Measurements from ENCODE around the gene RBM47. TPM values are rescaled to one million over a fixed set of nuclear protein-coding genes. Genes with fewer than 3 reads are reported as not detected.
"Not testable (repeated sequence)": the region's sequence is repeated elsewhere in the genome, so short reads cannot be mapped to it uniquely, and the experiment has no call there.

RBM47 gene
- total RNA-seq, 8 experiments from 2014 or later, result 0.38 to 16.9 (median 1.8) TPM

GRCh38 chr4:40521957-40522356 is 107.7 kb downstream of the RBM47 start:
- in situ Hi-C loops (cut with MboI; ENCODE audit: low pct_unique_long_range_greater_than_20kb in 2 of 9, low sequenced_read_pairs in 9 of 9, unreplicated experiment in 9 of 9), result no loop called here
- ATAC-seq (replicated peaks in 6 of 8), result no peak
- no peak overlapping the region for H3K27ac ChIP-seq
- H3K4me3 ChIP-seq, result no peak overlapping the region
- WGBS, 10 experiments, result 65 to 100% (median 94%) methylated on average over 1 to 2 of the region's 2 CpGs; no CpG with 5 or more reads in 5 of the 10 experiments
- no peaks in the 10 kb centered on the region for H3K4me1 ChIP-seq (replicated peaks in 1 of 2)

- no peaks in the 10 kb centered on the region for H3K4me1 ChIP-seq (replicated peaks in 1 of 2)
- H3K4me3 ChIP-seq, result no peak overlapping the region
- 83 to 100% (median 93%) methylated on average over 1 to 4 of the region's 4 CpGs; no CpG with 5 or more reads in 1 of the 10 experiments for WGBS, 10 experiments
- H3K27ac ChIP-seq, result no peak overlapping the region
- in situ Hi-C loops (cut with MboI; ENCODE audit: low pct_unique_long_range_greater_than_20kb in 2 of 9, low sequenced_read_pairs in 9 of 9, unreplicated experiment in 9 of 9), result no loop called here
- ATAC-seq (replicated peaks in 6 of 8), result no peak
Observed at GRCh38 chr4:40520533-40520932, 109.1 kb downstream of the RBM47 start.

- H3K4me1 ChIP-seq (replicated peaks in 1 of 2); H3K27ac ChIP-seq; in situ Hi-C loops (cut with MboI; ENCODE audit: low pct_unique_long_range_greater_than_20kb in 2 of 9, low sequenced_read_pairs in 9 of 9, unreplicated experiment in 9 of 9); H3K4me3 ChIP-seq; ATAC-seq (replicated peaks in 6 of 8): not testable (repeated sequence)
- 50 to 100% (median 75%) methylated on average over 1 to 3 of the region's 5 CpGs; no CpG with 5 or more reads in 5 of the 10 experiments for WGBS, 10 experiments
Observed at GRCh38 chr4:40517081-40517480, 112.6 kb downstream of the RBM47 start.

- WGBS, 10 experiments, result 33 to 100% (median 100%) methylated on average over 1 to 4 of the region's 4 CpGs; no CpG with 5 or more reads in 2 of the 10 experiments
- ATAC-seq (replicated peaks in 6 of 8), result no peak
- no peak overlapping the region for H3K4me3 ChIP-seq
- in situ Hi-C loops (cut with MboI; ENCODE audit: low pct_unique_long_range_greater_than_20kb in 2 of 9, low sequenced_read_pairs in 9 of 9, unreplicated experiment in 9 of 9), result no loop called here
- H3K4me1 ChIP-seq (replicated peaks in 1 of 2), result no peaks in the 10 kb centered on the region
- no peak overlapping the region for H3K27ac ChIP-seq
Observed at GRCh38 chr4:40516651-40517050, 113.0 kb downstream of the RBM47 start.

GRCh38 chr4:40515398-40516293 is 114.0 kb downstream of the RBM47 start:
- in situ Hi-C loops (cut with MboI; ENCODE audit: low pct_unique_long_range_greater_than_20kb in 2 of 9, low sequenced_read_pairs in 9 of 9, unreplicated experiment in 9 of 9), result no loop called here
- no peaks in the 10 kb centered on the region for H3K4me1 ChIP-seq (replicated peaks in 1 of 2)
- 29 to 100% (median 66%) methylated on average over 1 to 12 of the region's 15 CpGs; no CpG with 5 or more reads in 2 of the 10 experiments for WGBS, 10 experiments
- ATAC-seq (replicated peaks in 6 of 8), result peak in 7 of 8 experiments; percentile 9 to 85 (median 34)
- H3K27ac ChIP-seq, result no peak overlapping the region
- no peak overlapping the region for H3K4me3 ChIP-seq

- no peak overlapping the region for H3K4me3 ChIP-seq
- WGBS, 10 experiments, result 88 to 92% (median 91%) methylated on average over 2 of the region's 2 CpGs; no CpG with 5 or more reads in 6 of the 10 experiments
- no peak overlapping the region for H3K27ac ChIP-seq
- ATAC-seq (replicated peaks in 6 of 8), result no peak
- in situ Hi-C loops (cut with MboI; ENCODE audit: low pct_unique_long_range_greater_than_20kb in 2 of 9, low sequenced_read_pairs in 9 of 9, unreplicated experiment in 9 of 9), result no loop called here
- no peaks in the 10 kb centered on the region for H3K4me1 ChIP-seq (replicated peaks in 1 of 2)
Observed at GRCh38 chr4:40515037-40515397, 114.6 kb downstream of the RBM47 start.

GRCh38 chr4:40514497-40514951 is 115.1 kb downstream of the RBM47 start:
- H3K4me1 ChIP-seq (replicated peaks in 1 of 2), result no peaks in the 10 kb centered on the region
- no peak for ATAC-seq (replicated peaks in 6 of 8)
- WGBS, 10 experiments, result 50 to 96% (median 69%) methylated on average over 3 to 10 of the region's 11 CpGs; no CpG with 5 or more reads in 2 of the 10 experiments
- no peak overlapping the region for H3K4me3 ChIP-seq
- in situ Hi-C loops (cut with MboI; ENCODE audit: low pct_unique_long_range_greater_than_20kb in 2 of 9, low sequenced_read_pairs in 9 of 9, unreplicated experiment in 9 of 9), result no loop called here
- no peak overlapping the region for H3K27ac ChIP-seq

GRCh38 chr4:40511036-40511614 is 118.5 kb downstream of the RBM47 start:
- no peak overlapping the region for H3K27ac ChIP-seq
- no peaks in the 10 kb centered on the region for H3K4me1 ChIP-seq (replicated peaks in 1 of 2)
- in situ Hi-C loops (cut with MboI; ENCODE audit: low pct_unique_long_range_greater_than_20kb in 2 of 9, low sequenced_read_pairs in 9 of 9, unreplicated experiment in 9 of 9), result no loop called here
- no peak overlapping the region for H3K4me3 ChIP-seq
- WGBS, 10 experiments, result 60 to 98% (median 93%) methylated on average over 2 to 9 of the region's 9 CpGs; no CpG with 5 or more reads in 1 of the 10 experiments
- no peak for ATAC-seq (replicated peaks in 6 of 8)

GRCh38 chr4:40507977-40508376 is 121.7 kb downstream of the RBM47 start:
- in situ Hi-C loops (cut with MboI; ENCODE audit: low pct_unique_long_range_greater_than_20kb in 2 of 9, low sequenced_read_pairs in 9 of 9, unreplicated experiment in 9 of 9), result no loop called here
- Histone ChIP-seq H3K27ac (no peak overlapping the region), H3K4me3 (no peak overlapping the region), H3K4me1 (replicated peaks in 1 of 2) (no peaks in the 10 kb centered on the region)
- 61 to 100% (median 84%) methylated on average over 1 to 10 of the region's 11 CpGs for WGBS, 10 experiments
- ATAC-seq (replicated peaks in 6 of 8), result no peak

GRCh38 chr4:40506492-40506891 is 123.2 kb downstream of the RBM47 start:
- in situ Hi-C loops (cut with MboI; ENCODE audit: low pct_unique_long_range_greater_than_20kb in 2 of 9, low sequenced_read_pairs in 9 of 9, unreplicated experiment in 9 of 9), result no loop called here
- 76 to 100% (median 90%) methylated on average over 1 to 3 of the region's 3 CpGs; no CpG with 5 or more reads in 3 of the 10 experiments for WGBS, 10 experiments
- no peak for ATAC-seq (replicated peaks in 6 of 8)

GRCh38 chr4:40506066-40506465 is 123.6 kb downstream of the RBM47 start:
- WGBS, 10 experiments, result 0 to 86% (median 68%) methylated on average over 1 to 3 of the region's 3 CpGs; no CpG with 5 or more reads in 2 of the 10 experiments
- no peak overlapping the region for H3K27ac ChIP-seq

More at GRCh38 chr4:40506492-40506891, 123.2 kb downstream of the RBM47 start:
- H3K27ac ChIP-seq, result no peak overlapping the region
- no peaks in the 10 kb centered on the region for H3K4me1 ChIP-seq (replicated peaks in 1 of 2)
- H3K4me3 ChIP-seq, result no peak overlapping the region

GRCh38 chr4:40502934-40503333 is 126.7 kb downstream of the RBM47 start:
- no peak for ATAC-seq (replicated peaks in 6 of 8)
- no peak overlapping the region for H3K4me3 ChIP-seq
- 57 to 100% (median 86%) methylated on average over 1 of the region's 1 CpG; no CpG with 5 or more reads in 3 of the 10 experiments for WGBS, 10 experiments
- H3K4me1 ChIP-seq (replicated peaks in 1 of 2), result no peaks in the 10 kb centered on the region
- no peak overlapping the region for H3K27ac ChIP-seq
- in situ Hi-C loops (cut with MboI; ENCODE audit: low pct_unique_long_range_greater_than_20kb in 2 of 9, low sequenced_read_pairs in 9 of 9, unreplicated experiment in 9 of 9), result no loop called here

More at GRCh38 chr4:40506066-40506465, 123.6 kb downstream of the RBM47 start:
- in situ Hi-C loops (cut with MboI; ENCODE audit: low pct_unique_long_range_greater_than_20kb in 2 of 9, low sequenced_read_pairs in 9 of 9, unreplicated experiment in 9 of 9), result no loop called here
- Histone ChIP-seq H3K4me1 (replicated peaks in 1 of 2) (no peaks in the 10 kb centered on the region), H3K4me3 (no peak overlapping the region)
- no peak for ATAC-seq (replicated peaks in 6 of 8)

- Histone ChIP-seq H3K4me3 (no peak overlapping the region), H3K4me1 (replicated peaks in 1 of 2) (no peaks in the 10 kb centered on the region), H3K27ac (no peak overlapping the region)
- in situ Hi-C loops (cut with MboI; ENCODE audit: low pct_unique_long_range_greater_than_20kb in 2 of 9, low sequenced_read_pairs in 9 of 9, unreplicated experiment in 9 of 9), result no loop called here
- no peak for ATAC-seq (replicated peaks in 6 of 8)
- 36 to 89% (median 65%) methylated on average over 1 to 4 of the region's 4 CpGs; no CpG with 5 or more reads in 2 of the 10 experiments for WGBS, 10 experiments
Observed at GRCh38 chr4:40502220-40502619, 127.4 kb downstream of the RBM47 start.
